GM12801 (cell line): Measurements from ENCODE around the gene GIT2.

Source experiments
- TF ChIP-seq, protein P1 (sequence below): IDR thresholded peaks from one replicate; pipeline ENCODE4 v1.5.1; 2011; ENCODE audit warnings: control low read depth; ENCODE audit not compliant: insufficient read length; ENCODE audit errors: extremely low read depth

GIT2 gene

DNA sequence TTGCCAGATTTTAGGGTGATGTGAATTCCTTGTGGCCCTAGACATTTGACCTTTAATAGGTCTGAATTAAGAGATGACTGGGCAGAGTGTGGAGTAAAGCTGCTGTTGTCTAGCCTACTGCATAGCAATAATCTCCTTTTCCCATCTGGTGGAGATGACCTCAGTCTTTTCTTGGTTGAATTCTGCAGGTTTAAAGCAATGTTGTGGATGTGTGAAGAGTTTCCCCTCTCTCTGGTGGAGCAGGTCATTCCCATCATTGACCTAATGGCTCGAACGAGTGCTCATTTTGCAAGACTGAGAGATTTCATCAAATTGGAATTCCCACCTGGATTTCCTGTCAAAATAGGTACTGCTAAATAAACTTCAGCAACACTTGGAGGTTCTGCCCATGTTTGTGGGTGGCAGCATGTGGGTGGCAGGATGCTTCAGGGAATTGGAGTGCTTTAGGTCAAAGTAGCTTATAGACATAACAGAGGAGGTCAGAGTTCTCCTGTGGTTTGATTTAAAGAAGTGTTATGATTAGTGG lies 33.2 kb upstream of the GIT2 start:
- TF ChIP-seq, protein P1, sequence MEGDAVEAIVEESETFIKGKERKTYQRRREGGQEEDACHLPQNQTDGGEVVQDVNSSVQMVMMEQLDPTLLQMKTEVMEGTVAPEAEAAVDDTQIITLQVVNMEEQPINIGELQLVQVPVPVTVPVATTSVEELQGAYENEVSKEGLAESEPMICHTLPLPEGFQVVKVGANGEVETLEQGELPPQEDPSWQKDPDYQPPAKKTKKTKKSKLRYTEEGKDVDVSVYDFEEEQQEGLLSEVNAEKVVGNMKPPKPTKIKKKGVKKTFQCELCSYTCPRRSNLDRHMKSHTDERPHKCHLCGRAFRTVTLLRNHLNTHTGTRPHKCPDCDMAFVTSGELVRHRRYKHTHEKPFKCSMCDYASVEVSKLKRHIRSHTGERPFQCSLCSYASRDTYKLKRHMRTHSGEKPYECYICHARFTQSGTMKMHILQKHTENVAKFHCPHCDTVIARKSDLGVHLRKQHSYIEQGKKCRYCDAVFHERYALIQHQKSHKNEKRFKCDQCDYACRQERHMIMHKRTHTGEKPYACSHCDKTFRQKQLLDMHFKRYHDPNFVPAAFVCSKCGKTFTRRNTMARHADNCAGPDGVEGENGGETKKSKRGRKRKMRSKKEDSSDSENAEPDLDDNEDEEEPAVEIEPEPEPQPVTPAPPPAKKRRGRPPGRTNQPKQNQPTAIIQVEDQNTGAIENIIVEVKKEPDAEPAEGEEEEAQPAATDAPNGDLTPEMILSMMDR: no peak

DNA sequence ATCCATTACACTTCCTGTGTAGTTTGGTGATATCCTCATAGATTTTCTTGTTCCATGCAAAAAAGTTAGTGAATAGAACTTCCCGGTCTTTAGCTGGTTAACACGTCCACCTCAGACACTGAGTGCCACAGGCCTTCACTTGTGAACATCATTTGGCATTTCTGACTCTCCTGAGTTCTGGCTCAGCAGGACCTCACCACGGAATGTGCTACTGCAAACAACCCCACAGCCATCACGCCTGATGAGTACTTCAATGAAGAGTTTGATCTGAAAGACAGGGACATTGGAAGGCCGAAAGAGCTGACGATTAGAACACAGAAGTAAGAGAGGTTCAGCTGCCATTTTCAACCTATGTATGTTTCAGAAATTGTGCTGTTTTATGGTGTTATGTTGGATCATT lies 32.2 kb upstream of the GIT2 start:
- TF ChIP-seq, protein P1: no peak

DNA sequence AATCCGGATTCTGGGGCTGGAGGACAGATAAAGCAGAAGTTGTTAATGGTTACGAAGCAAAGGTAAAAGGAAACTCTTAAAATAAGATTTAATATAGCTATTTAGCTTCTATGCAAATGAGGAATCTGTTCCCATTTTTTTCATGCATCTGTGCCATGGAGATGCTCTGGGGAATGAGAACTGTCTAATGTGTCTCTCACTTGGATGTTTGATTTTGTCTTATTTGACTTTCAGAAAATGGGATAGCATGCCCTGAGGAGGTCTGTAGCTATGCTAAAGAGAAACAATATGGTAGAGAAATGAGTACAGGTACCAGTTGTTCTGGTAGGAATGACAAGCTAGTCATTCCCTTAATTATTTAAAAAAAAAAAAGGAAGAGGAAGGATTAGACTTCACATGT lies 27.9 kb upstream of the GIT2 start:
- TF ChIP-seq, protein P1: no peak

DNA sequence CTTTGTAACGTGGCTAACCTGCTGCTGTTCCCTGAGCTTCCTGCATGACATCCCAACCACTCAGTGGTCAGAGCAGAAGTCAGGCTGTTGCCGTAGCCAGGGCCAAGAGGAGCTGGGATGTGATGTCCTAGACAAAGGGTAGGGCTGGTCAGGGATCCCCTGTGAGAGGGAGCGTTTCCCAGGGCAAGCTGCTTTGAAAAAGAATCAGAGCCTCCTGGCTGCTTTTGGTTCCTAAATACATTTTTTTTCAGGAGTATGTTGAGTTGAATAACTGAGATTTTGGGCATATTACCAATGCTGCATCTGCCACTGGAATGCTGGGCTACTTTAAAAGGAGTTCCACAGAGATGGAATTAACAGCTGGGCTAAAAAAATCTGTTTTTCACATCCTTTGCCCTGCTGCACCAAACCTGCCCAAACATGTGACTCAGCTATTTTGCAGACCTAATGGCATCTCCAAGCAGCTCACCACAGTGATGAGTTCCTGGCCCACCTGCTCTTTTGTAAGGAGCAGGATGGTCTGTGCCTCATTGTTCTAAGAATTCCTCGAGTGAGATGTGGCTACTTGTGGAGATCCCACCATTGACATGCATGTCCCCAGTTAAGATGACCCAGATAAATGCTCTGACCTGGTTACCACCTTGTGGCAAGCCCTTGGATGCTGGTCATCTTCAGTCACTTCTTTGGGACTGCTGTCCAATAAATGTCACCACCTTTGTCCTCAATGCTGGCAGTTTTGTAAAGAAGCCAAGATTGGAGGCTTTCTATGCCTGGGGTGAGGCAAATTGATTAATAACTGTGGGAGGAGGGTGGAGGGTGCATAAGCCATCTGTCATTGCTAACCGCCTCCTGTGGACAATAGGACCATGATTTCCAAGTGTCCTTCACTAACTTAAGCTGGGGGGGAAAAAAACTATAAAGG lies 27.2 kb upstream of the GIT2 start:
- TF ChIP-seq, protein P1: no peak

DNA sequence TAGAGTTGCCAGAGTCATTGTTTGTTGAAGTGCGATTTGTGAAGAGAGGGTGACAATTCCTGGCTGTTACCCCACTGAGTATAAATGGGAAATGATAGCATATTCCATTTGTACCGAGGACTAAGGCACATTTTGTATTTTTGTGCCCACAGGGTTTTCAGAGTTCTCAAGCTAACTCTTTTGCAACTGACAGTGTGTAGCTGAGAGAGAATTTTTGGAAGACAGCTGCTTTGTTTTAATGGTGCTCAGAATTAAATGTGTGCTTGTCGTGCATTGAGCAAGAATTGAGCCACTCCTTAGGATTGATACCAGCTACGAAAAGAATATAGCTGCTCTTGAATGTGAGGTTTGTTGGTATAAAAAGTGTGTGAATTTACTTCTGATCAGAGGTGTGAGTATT lies 24.8 kb upstream of the GIT2 start:
- TF ChIP-seq, protein P1: no peak

DNA sequence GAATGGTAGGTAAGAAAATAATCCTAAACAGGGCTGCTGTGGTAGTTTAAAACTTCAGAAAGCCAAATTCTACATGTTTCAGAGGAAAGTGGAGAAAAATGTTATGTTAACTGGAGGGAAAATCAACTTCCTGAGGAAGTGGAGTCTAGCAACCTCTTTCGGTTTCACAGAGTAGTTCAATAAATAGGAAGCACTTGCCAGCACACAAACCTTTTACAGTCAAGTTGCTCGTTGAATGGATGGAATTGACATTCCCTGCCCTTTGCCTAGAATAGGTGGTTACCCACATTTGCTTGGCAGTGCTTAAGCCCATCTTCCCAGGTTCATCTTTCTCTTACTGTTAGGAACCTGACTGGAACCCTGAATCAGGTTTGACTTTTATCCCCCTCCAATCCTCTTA lies 19.0 kb upstream of the GIT2 start:
- TF ChIP-seq, protein P1: no peak

DNA sequence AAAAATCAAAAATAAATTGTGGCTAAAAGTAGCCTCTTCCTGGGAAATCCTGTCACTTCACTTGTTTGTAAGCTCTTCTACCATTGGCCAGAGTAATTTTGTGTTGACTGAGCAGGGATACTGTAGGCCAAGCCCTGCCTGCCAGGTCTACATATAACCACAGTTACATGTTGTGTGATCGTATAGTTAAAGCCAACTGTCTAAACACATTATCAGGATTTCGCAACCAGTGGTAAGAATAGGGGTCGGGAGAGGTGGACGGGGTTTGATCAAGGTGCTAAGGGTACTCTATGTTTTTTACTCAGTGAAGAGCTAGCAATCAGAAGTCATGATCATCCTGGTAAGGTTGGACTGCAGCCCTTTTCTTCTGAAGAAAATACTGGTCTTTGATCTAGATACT lies 16.5 kb upstream of the GIT2 start:
- TF ChIP-seq, protein P1: no peak
